SK-N-SH (cell line): Measurements from ENCODE around the gene HDLBP. TPM values are rescaled to one million over a fixed set of nuclear protein-coding genes. Genes with fewer than 3 reads are reported as not detected.

ENCODE experiments used
- CTCF ChIA-PET: fragments of 300-600, 350-600 bp; formaldehyde crosslinking; extraction: SDS; loops from one replicate; lab custom pipeline; 2021; lab: Yijun Ruan, JAX
- POLR2A ChIA-PET: fragments of 350-600 bp; sonication (Branson Sonifier 250); formaldehyde crosslinking; extraction: SDS; loops from one replicate; lab custom pipeline; 2020; ENCODE audit warnings: antibody characterized with exemption, inconsistent platforms; lab: Yijun Ruan, JAX
- DNase-seq: peaks from one replicate; pipeline ENCODE4 v3.0.0; 2012
- H2AFZ ChIP-seq: fragments of 200-600 bp; sonication (generic); 2 replicates; pipeline ENCODE4 v1.8.1; 2016; ENCODE audit warnings: antibody characterized with exemption, mild to moderate bottlenecking, low read depth
- H3F3A ChIP-seq: fragments of 200-600 bp; sonication (generic); replicated peaks from 2 replicates; pipeline ENCODE3; 2016; ENCODE audit warnings: antibody characterized with exemption, mild to moderate bottlenecking; ENCODE audit not compliant: insufficient read depth
- H3K27ac ChIP-seq, 2 experiments: fragments of 200-500 bp in 1 of 2; fragments of 200-600 bp in 1 of 2; sonication (Bioruptor generic) in 1 of 2; sonication (generic), shearing (Covaris generic) in 1 of 2; 2 replicates each; pipeline versions ENCODE4 v1.5.1 to v1.6.1; 2014 to 2016; ENCODE audit warnings: low read depth in 2 of 2, inconsistent platforms in 1 of 2, low read length in 1 of 2, mild to moderate bottlenecking in 1 of 2, mixed read lengths in 1 of 2
- H3K27me3 ChIP-seq: fragments of 200-600 bp; sonication (generic), shearing (Covaris generic); 2 replicates; pipeline ENCODE4 v1.6.1; 2016; ENCODE audit warnings: mixed run types; ENCODE audit not compliant: insufficient read depth
- H3K36me3 ChIP-seq, 2 experiments: fragments of 200-500 bp in 1 of 2; fragments of 200-600 bp in 1 of 2; sonication (Bioruptor generic) in 1 of 2; sonication (generic) in 1 of 2; replicated peaks in 1 of 2; 2 replicates each; pipeline versions ENCODE3 to v1.5.1; 2014 to 2016; ENCODE audit warnings: low read length in 1 of 2, mild to moderate bottlenecking in 1 of 2; ENCODE audit not compliant: insufficient read depth in 2 of 2, control insufficient read depth in 1 of 2
- H3K4me1 ChIP-seq, 2 experiments: fragments of 200-500 bp in 1 of 2; fragments of 200-600 bp in 1 of 2; sonication (Bioruptor generic) in 1 of 2; sonication (generic), shearing (Covaris generic) in 1 of 2; 2 replicates each; pipeline versions ENCODE4 v1.5.1 to v1.6.1; 2014 to 2016; ENCODE audit warnings: low read depth in 1 of 2, low read length in 1 of 2, mixed run types in 1 of 2; ENCODE audit not compliant: insufficient read depth in 2 of 2, control insufficient read depth in 1 of 2
- H3K4me2 ChIP-seq: fragments of 200-600 bp; sonication (generic), shearing (Covaris generic); 2 replicates; pipeline ENCODE4 v1.6.1; 2017; ENCODE audit warnings: mixed run types
- H3K4me3 ChIP-seq, 2 experiments: fragments of 200-500 bp in 1 of 2; fragments of 200-600 bp in 1 of 2; sonication (Bioruptor generic) in 1 of 2; sonication (generic), shearing (Covaris generic) in 1 of 2; 2 replicates each; pipeline versions ENCODE4 v1.5.1 to v1.8.1; 2014 to 2016; ENCODE audit warnings: low read depth in 2 of 2, inconsistent platforms in 1 of 2, low read length in 1 of 2, mild to moderate bottlenecking in 1 of 2, mixed read lengths in 1 of 2, moderate library complexity in 1 of 2
- H3K79me2 ChIP-seq: fragments of 200-600 bp; sonication (generic); 2 replicates; pipeline ENCODE4 v1.8.1; 2017; ENCODE audit warnings: mild to moderate bottlenecking; ENCODE audit not compliant: insufficient read depth
- H3K9ac ChIP-seq: fragments of 200-600 bp; sonication (generic); 2 replicates; pipeline ENCODE4 v1.6.1; 2017; ENCODE audit warnings: mixed run types
- H3K9me2 ChIP-seq: fragments of 200-600 bp; sonication (generic); 2 replicates; pipeline ENCODE4 v1.6.1; 2017; ENCODE audit warnings: mixed run types
- H3K9me3 ChIP-seq: fragments of 200-600 bp; sonication (generic); 2 replicates; pipeline ENCODE4 v1.6.1; 2017; ENCODE audit warnings: mixed run types, mild to moderate bottlenecking, moderate library complexity
- H4K20me1 ChIP-seq: fragments of 200-600 bp; sonication (generic); 2 replicates; pipeline ENCODE4 v1.6.1; 2017; ENCODE audit warnings: mild to moderate bottlenecking, mixed run types; ENCODE audit not compliant: insufficient read depth
- CHD2 ChIP-seq: fragments of 150-350 bp; IDR thresholded peaks from 2 replicates; pipeline ENCODE4 v1.6.1; 2018; ENCODE audit warnings: low read length; ENCODE audit not compliant: partially characterized antibody
- ELF1 ChIP-seq: IDR thresholded peaks from 2 replicates; pipeline ENCODE4 v1.4.0; 2012
- EP300 ChIP-seq, 2 experiments: IDR thresholded peaks; 2 replicates each; pipeline versions ENCODE4 v1.4.0 to v1.6.1; 2012; ENCODE audit warnings: borderline replicate concordance in 1 of 2, low read depth in 1 of 2, low read length in 1 of 2
- TEAD4 ChIP-seq: IDR thresholded peaks from 2 replicates; pipeline ENCODE4 v1.4.0; 2012; ENCODE audit warnings: mild to moderate bottlenecking, borderline replicate concordance; ENCODE audit not compliant: insufficient read depth
- WGBS: methylation state at CpG from one replicate; pipeline ENCODE4 v1.1.6; 2017; ENCODE audit warnings: low lambda C conversion rate; 5-methylcytosine and 5-hydroxymethylcytosine counted together
- polyA plus RNA-seq, 3 experiments: library from polyadenylated mRNA; depleted of rRNA; stranded (reverse); fragments of >200 nt; gene quantifications; 2 replicates each; pipeline ENCODE4 v1.2.3, GENCODE V29; 2012
- TF ChIP-seq, protein P1 (sequence below): fragments of 150-350 bp; IDR thresholded peaks from 2 replicates; pipeline ENCODE4 v1.6.1; 2016; ENCODE audit warnings: mild to moderate bottlenecking, low read depth, low read length
- TF ChIP-seq, protein P2 (sequence below): IDR thresholded peaks from 2 replicates; pipeline ENCODE4 v1.4.0; 2012; ENCODE audit warnings: low read depth, borderline replicate concordance
- TF ChIP-seq, protein P3 (sequence below): IDR thresholded peaks from 2 replicates; pipeline ENCODE4 v1.4.0; 2012; ENCODE audit warnings: low read depth, borderline replicate concordance
- TF ChIP-seq, protein P4 (sequence below): IDR thresholded peaks from 2 replicates; pipeline ENCODE4; 2012
- TF ChIP-seq, protein P5 (sequence below): fragments of 150-350 bp; IDR thresholded peaks from 2 replicates; pipeline ENCODE4 v1.6.1; 2017; ENCODE audit warnings: antibody characterized with exemption, low read length, low read depth, borderline replicate concordance

HDLBP gene
- polyA plus RNA-seq, 1 of the 3 experiments (the other 2 are of a cell fraction), result 263 TPM

DNA sequence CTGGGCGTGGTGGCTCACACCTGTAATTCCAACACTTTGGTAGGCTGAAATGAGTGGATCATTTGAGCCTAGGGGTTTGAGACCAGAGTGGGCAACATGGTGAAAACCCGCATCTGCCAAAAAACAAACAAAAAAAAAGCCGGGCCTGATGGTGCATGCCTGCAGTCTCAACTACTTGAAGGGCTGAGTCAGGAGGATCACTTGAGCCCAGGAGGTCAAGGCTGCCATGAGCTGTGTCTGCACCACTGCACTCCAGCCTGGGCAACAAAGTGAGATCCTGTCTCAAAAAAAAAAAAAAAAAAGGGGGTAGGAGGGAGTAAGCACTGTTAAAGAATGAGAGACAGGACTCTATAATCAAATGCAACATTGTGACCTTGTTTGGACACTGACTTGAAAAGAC is 54.6 kb downstream of the HDLBP start:
- peaks cover 97% of the 10 kb centered on the region for H3K79me2 ChIP-seq
- no peak overlapping the region for H3K4me2 ChIP-seq
- ChIA-PET POLR2A (no interaction called here), CTCF (no interaction called here)
- peaks cover 75% of the 10 kb centered on the region for H4K20me1 ChIP-seq
- no peaks in the 10 kb centered on the region for H3K4me1 ChIP-seq
- WGBS, result 97% methylated on average over 3 of the region's 3 CpGs
- H2AFZ ChIP-seq, result no peak overlapping the region
- no peaks in the 10 kb centered on the region for H3K9me2 ChIP-seq
- H3K36me3 ChIP-seq, result peaks cover 74 to 78% of the 10 kb centered on the region in 2 experiments
- H3F3A ChIP-seq, result peaks cover 11% of the 10 kb centered on the region
- no peak for DNase-seq
- TF ChIP-seq, protein P1, sequence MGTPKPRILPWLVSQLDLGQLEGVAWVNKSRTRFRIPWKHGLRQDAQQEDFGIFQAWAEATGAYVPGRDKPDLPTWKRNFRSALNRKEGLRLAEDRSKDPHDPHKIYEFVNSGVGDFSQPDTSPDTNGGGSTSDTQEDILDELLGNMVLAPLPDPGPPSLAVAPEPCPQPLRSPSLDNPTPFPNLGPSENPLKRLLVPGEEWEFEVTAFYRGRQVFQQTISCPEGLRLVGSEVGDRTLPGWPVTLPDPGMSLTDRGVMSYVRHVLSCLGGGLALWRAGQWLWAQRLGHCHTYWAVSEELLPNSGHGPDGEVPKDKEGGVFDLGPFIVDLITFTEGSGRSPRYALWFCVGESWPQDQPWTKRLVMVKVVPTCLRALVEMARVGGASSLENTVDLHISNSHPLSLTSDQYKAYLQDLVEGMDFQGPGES, result no peak
- TF ChIP-seq CHD2 (no peak), EP300 (IDR thresholded peaks at IDR 0.05; ENCODE audit: borderline replicate concordance in 1 of 2, low read depth in 1 of 2, low read length in 1 of 2) (no peak), TEAD4 (no peak), ELF1 (no peak)
- TF ChIP-seq, protein P2, sequence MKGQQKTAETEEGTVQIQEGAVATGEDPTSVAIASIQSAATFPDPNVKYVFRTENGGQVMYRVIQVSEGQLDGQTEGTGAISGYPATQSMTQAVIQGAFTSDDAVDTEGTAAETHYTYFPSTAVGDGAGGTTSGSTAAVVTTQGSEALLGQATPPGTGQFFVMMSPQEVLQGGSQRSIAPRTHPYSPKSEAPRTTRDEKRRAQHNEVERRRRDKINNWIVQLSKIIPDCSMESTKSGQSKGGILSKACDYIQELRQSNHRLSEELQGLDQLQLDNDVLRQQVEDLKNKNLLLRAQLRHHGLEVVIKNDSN, result no peak
- TF ChIP-seq, protein P3, sequence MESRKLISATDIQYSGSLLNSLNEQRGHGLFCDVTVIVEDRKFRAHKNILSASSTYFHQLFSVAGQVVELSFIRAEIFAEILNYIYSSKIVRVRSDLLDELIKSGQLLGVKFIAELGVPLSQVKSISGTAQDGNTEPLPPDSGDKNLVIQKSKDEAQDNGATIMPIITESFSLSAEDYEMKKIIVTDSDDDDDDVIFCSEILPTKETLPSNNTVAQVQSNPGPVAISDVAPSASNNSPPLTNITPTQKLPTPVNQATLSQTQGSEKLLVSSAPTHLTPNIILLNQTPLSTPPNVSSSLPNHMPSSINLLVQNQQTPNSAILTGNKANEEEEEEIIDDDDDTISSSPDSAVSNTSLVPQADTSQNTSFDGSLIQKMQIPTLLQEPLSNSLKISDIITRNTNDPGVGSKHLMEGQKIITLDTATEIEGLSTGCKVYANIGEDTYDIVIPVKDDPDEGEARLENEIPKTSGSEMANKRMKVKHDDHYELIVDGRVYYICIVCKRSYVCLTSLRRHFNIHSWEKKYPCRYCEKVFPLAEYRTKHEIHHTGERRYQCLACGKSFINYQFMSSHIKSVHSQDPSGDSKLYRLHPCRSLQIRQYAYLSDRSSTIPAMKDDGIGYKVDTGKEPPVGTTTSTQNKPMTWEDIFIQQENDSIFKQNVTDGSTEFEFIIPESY, result no peak
- TF ChIP-seq, protein P4, sequence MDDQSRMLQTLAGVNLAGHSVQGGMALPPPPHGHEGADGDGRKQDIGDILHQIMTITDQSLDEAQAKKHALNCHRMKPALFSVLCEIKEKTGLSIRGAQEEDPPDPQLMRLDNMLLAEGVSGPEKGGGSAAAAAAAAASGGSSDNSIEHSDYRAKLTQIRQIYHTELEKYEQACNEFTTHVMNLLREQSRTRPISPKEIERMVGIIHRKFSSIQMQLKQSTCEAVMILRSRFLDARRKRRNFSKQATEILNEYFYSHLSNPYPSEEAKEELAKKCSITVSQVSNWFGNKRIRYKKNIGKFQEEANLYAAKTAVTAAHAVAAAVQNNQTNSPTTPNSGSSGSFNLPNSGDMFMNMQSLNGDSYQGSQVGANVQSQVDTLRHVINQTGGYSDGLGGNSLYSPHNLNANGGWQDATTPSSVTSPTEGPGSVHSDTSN, result no peak
- TF ChIP-seq, protein P5, sequence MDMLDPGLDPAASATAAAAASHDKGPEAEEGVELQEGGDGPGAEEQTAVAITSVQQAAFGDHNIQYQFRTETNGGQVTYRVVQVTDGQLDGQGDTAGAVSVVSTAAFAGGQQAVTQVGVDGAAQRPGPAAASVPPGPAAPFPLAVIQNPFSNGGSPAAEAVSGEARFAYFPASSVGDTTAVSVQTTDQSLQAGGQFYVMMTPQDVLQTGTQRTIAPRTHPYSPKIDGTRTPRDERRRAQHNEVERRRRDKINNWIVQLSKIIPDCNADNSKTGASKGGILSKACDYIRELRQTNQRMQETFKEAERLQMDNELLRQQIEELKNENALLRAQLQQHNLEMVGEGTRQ, result no peak
- no peak overlapping the region for H3K4me3 ChIP-seq
- H3K27ac ChIP-seq, result no peak overlapping the region
- H3K9ac ChIP-seq, result no peak overlapping the region
- no peaks in the 10 kb centered on the region for H3K27me3 ChIP-seq
- no peaks in the 10 kb centered on the region for H3K9me3 ChIP-seq
